Measurements from ENCODE around the gene SLC30A4.

Gene SLC30A4

DNA sequence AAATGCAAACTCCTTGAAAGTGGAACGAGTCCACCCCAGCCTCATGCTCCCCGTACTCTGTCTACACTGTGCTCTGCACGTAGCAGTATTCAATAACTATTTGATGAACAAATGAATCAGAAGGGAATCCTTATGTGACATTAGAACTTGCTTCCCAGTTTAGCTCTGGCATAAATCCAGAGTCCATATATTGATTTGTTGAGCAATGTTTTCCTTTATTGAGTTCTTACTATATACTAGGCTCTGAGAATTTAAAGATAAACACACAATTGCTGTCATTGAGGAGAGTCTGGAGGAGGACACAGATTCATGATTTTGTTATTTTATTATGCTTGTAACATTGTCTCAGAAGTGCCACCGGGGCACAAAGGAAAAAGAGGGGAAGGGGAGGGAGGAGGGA lies 73.2 kb downstream of the SLC30A4 start:
- no peak for DNase-seq

DNA sequence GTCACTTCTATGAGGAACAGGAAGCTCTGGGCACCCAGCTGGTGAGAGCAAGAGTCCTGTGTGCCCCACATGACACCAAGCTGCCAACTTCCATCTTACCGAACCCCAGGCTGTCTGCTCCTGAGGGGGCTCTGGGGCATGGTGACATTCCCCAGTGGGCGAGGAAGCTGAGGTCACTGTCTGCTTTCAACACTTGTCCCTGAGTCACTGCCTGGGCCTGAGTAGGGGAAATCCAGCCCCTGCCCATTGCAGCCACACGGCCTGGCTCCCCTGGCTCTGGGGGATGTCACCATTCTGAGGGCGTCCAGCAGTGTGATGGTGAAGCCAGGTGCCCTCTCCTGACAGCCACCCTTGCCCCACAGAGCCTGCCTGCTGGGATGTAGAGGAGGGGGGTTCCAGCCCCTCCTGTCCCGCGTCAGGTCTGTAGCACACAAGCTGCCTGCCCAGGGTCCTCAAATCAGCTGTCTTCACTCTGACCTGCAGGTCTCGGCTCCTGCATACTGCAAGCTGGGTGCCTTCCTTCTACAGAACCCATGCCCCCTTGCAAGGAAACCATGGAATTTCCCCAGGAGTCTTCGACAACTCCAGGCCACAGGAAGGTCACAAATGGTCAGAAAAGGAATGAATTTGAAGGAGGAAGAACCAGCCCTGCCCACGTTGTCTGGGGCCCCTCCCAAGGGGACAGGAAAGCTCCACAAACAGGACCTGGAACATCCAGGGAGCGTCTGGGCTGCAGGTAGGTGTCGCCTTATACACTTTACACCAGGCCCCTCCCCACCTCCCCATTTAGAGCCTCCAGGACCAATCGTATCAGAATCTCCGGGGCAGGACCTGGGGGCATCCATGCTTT lies 74.3 kb downstream of the SLC30A4 start:
- DNase-seq, result peak; percentile 27

DNA sequence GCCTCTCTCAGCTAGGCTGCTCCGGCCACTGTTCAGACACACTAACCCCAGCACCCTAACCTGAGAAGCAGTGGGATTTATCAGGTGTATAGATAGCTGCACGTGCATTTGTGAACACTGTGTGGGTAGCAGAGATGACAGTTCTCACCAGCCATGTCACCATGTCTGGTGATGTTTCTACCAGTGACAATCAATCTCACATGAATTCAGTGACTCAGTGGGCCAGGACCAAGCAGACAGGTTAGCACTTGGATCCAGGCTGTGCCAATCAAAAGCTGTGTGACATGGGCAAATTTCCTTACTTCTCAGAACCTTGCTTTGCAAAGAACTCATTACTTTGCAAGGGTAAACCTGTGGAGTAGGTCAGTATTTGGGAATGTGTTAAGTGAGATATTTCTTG lies 78.9 kb downstream of the SLC30A4 start:
- DNase-seq, result no peak

DNA sequence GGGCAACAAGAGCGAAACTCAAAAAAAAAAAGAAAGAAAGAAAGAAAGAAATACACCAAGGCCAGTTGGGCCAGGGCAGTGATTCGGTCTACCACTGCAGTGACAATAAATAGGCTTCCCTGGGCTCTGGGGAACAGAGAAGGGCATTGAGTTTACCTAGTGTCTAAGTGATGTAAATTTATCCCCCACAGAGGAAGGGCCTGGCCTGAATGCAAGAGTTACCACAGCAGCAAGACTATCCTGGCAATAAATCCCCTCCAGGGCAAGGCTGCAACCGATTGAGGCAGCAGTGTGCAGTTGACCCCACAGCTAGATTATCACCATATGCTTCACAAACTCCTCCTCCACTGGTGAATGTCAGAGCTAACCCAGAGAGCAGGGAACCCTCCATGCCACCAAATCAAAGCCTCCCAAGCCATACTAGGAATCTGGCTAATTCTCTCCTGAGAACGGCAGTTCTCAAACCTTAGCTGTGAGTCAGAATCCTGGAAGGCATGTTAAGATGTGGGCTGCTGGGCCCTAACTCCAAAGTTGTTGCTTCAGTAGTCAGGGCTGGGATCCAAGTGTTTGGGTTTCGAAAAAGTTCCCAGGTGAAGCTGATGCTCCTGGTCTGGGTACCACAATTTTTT lies 79.9 kb downstream of the SLC30A4 start:
- DNase-seq, result no peak

DNA sequence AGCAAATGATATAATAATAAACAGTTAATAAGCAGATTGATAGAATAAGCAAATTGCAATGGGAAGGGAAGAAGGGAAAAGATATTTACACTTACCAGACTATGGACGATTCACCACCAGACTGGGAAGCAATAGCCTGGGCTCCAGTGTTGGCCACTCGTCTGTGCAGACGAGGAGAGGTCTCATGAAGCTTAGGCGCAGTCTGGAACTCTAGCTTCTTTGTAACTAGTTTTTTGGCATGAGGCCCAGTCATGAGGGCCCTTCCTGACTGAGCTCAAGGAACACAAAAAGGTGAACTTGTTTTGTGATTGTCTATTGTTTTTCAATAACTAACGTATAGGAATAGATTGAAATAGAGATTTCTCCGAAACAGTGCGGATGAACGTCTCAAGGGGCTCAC lies 80.9 kb downstream of the SLC30A4 start:
- no peak for DNase-seq

DNA sequence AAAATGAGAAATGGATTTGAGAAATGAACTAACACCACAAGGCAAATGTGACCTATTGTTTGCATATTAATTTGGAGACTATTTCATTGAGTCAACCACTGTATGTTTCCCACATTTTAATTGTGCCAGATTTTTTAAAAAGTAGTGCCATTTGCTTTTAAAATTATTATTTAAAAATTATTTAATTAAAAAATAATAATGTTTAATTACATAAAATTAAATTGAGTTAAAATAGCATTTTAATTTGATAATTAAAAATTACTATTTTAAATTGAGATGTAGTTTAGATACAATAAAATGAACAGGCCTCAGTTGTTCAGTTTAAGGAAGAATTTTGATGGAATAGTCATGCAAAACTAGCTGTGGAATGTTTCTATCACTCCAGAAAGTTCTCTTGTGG lies 81.5 kb downstream of the SLC30A4 start:
- DNase-seq, result no peak

DNA sequence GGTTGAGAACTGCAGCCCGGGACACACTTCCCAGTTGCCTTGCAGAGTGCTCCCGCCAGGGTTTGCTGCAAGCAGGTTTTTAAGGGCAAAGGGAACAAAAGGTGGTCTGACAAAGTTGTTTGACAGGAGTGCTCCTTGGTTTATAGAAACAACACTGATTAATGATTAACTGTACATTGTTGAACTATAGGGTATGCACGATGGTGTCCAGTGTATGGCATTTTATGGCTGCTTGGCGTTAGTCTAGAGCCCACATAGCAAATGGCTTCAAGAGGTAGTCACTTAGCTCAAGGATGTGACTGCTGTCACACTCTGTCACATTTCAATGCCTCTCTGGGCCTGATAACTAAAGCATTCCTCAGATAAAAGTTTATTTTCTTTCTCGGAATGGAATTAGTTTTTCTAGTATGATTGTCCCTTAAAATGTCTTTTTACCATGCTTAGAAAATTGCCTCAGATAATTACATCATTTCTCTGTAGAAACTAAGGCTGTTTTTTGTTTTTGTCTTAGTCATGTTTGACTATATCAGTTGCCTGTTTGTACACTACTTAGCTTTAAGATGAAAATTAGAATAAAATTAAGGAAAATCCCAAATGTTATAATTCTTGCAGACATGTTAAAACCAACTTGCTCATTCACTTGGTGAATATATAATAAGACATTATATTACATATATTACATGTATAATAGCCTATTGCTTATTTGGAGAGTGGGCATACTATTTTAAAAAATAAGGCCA lies 82.9 kb downstream of the SLC30A4 start:
- DNase-seq, result no peak

DNA sequence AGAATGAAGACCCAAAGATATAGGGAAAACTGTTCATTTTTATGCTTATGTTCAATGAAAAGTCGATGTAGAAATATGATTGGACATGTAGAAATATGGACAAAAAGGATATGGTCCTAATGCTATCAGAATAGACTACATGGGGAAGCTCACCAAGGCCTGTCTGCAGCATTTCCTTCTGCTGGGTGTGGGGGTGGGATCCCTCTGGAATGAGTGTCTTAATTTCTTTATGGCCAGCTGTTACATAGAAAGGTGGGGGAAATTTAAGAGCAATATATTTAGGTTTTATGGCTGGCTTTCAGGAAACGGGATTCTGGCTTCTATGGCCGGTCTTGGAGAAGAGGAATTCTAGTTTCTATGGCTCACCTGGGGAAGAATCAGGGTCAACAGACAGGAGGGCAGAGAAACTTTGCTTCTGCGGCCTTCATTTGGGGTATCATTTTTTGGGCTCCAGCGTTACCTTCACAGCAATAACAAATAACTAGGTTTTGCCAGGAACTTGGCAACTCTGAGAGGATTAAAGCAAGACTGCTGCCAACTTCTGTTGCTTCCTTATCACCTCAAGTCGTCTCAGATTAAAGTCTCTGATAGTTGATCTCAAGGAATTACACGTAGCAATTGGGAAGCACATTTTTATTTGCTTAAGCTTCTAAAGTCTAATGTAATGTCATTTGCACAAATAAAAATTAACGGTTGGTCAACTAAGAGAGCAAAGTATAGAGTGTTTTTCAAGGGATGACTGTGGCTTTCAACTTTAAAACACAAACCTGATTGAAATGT lies 87.2 kb downstream of the SLC30A4 start:
- no peak for DNase-seq

DNA sequence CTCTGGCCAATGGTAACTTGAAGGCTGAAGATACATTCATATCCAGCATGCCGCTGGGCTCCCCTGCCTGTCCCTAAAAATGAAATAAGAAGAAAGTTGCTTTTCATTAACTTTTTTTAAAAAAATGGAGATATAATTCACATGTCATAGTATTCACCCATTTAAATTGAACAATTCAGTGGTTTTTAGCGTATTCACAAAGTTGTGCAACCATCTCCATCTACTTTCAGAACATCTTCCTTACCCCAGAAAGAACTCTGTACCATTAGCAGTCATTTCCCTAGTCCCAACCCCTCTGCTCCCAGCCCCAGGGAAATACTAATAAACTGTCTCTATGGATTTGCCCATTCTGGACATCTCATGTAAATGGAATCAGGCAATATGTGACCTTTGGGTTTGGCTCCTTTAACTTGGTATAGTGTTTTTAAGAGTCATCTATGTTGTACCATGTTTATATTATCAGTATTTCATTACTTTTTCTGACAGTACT lies 88.4 kb downstream of the SLC30A4 start:
- no peak for DNase-seq

DNA sequence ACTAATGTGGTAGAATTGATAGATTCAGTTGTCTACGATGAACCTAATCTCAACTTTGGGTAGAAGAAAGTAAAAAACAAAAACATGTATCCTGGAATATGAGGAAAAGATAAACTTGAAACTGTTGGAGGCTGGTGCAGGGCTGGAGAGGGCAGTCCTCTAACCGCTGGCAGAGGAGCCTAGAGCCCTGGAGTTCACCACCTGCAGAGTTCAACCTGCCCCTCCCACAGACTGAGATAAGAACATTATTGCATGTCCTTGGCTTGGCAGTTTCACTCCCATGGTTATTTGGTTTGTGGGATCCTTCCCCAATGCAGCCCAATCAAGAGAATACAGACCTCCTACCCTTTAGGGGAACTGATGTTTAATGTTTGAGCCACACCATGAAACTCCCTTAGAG lies 91.0 kb downstream of the SLC30A4 start:
- DNase-seq, result no peak

DNA sequence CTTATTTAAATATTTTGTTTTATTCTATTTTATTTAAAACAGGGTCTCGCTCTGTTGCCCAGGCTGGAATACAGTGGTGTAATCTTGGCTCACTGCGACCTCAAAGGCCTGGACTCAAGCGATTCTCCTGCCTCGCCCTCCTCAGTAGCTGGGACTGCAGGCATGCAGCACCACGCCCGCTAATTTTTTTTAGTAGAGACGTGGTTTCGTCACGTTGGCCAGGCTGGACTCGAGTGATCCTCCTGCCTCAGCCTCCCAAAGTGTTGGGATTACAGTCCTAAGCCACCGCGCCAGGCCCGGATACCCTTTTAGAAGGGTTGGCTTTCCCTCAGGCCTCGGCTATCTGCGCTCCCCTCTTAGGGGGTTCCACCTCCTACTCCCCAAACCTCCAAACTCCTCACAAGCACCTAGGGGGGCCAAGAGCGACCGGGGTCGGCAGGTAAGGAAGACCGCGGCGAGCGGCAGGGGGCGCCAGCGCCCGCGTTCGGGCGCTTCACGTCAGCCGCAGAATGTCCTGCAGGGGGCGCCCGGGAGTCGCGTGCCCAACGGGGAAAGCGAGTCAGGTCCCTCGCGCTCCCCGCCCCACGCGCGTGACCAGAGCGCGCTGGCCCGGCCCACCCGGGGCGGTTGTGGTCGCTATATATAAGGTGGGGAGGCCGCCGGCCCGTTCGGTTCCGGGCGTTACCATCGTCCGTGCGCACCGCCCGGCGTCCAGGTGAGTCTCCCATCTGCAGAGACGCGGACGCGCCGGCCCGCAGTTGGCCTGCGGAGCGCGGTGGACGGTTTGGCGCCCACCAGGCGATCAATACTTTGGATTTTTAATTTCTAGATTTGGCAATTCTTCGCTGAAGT lies 92.4 kb downstream of the SLC30A4 start:
- peak; percentile 86 for DNase-seq
